ENCODE data around the gene TRIP6. TPM values are rescaled to one million over a fixed set of nuclear protein-coding genes. Genes with fewer than 3 reads are reported as not detected.
"Not testable (repeated sequence)": the region's sequence is repeated elsewhere in the genome, so short reads cannot be mapped to it uniquely, and the experiment has no call there.

TRIP6 gene
- polyA plus RNA-seq, 3 donors: 87.0 to 96.8 (median 96.6) TPM

GRCh38 chr7:100901921-100902332, 34.7 kb downstream of the TRIP6 start:
- no peak for DNase-seq

- no peak for DNase-seq
Observed at GRCh38 chr7:100902638-100903037, 35.5 kb downstream of the TRIP6 start.

GRCh38 chr7:100908512-100908911, 41.3 kb downstream of the TRIP6 start:
- DNase-seq: no peak

GRCh38 chr7:100910443-100910842, 43.3 kb downstream of the TRIP6 start:
- DNase-seq: not testable (repeated sequence)

- DNase-seq: no peak
Observed at GRCh38 chr7:100911484-100911883, 44.3 kb downstream of the TRIP6 start.

GRCh38 chr7:100914208-100914878, 47.2 kb downstream of the TRIP6 start:
- no peak for DNase-seq

GRCh38 chr7:100914879-100915447, 47.8 kb downstream of the TRIP6 start:
- DNase-seq: no peak

GRCh38 chr7:100919335-100919734, 52.1 kb downstream of the TRIP6 start:
- not testable (repeated sequence) for DNase-seq

GRCh38 chr7:100919779-100920437, 52.7 kb downstream of the TRIP6 start:
- DNase-seq: not testable (repeated sequence)

- no peak for DNase-seq
Observed at GRCh38 chr7:100921039-100921438, 53.9 kb downstream of the TRIP6 start.

Other genes with a start within 250 kb of the TRIP6 start
- 1 to 10 TPM in 2 of 3 donors, under 1 TPM in 1; 0.80 to 1.2 (median 1.1) TPM for gene TFR2, start 225.8 kb upstream of the TRIP6 start, polyA plus RNA-seq (ENCODE audit: insufficient read length in 3 of 3)
- under 1 TPM in 1 of 3 donors, not detected in 2; 0.09 TPM for gene ACTL6B, start 210.9 kb upstream of the TRIP6 start, polyA plus RNA-seq (ENCODE audit: insufficient read length in 3 of 3)
- 100 to 1,000 TPM; 195 to 236 (median 231) TPM for gene GNB2, start 193.6 kb upstream of the TRIP6 start, polyA plus RNA-seq (ENCODE audit: insufficient read length in 3 of 3)
- gene GIGYF1, start 173.1 kb upstream of the TRIP6 start, polyA plus RNA-seq (ENCODE audit: insufficient read length in 3 of 3): 10 to 100 TPM; 44.1 to 63.6 (median 52.7) TPM
- 10 to 100 TPM; 29.4 to 33.3 (median 32.6) TPM for gene POP7, start 161.3 kb upstream of the TRIP6 start, polyA plus RNA-seq (ENCODE audit: insufficient read length in 3 of 3)
- under 1 TPM in 2 of 3 donors, not detected in 1; 0.16 to 0.34 TPM for gene EPO, start 146.9 kb upstream of the TRIP6 start, polyA plus RNA-seq (ENCODE audit: insufficient read length in 3 of 3)
- gene ZAN, start 133.8 kb upstream of the TRIP6 start, polyA plus RNA-seq (ENCODE audit: insufficient read length in 3 of 3): under 1 TPM in 2 of 3 donors, not detected in 1; 0.04 to 0.10 TPM
- 100 to 1,000 TPM in 1 of 3 donors, 10 to 100 TPM in 2; 93.3 to 102 (median 98.9) TPM for gene EPHB4, start 39.9 kb upstream of the TRIP6 start, polyA plus RNA-seq (ENCODE audit: insufficient read length in 3 of 3)
- gene SLC12A9, start 14.7 kb upstream of the TRIP6 start, polyA plus RNA-seq (ENCODE audit: insufficient read length in 3 of 3): 10 to 100 TPM; 27.1 to 37.7 (median 37.4) TPM
- 100 to 1,000 TPM; 188 to 206 (median 191) TPM for gene SRRT, start 7.7 kb downstream of the TRIP6 start, polyA plus RNA-seq (ENCODE audit: insufficient read length in 3 of 3)
- 1 to 10 TPM; 2.4 to 4.1 (median 3.1) TPM for gene UFSP1, start 22.3 kb downstream of the TRIP6 start, polyA plus RNA-seq (ENCODE audit: insufficient read length in 3 of 3)
- gene ACHE, start 28.5 kb downstream of the TRIP6 start, polyA plus RNA-seq (ENCODE audit: insufficient read length in 3 of 3): 1 to 10 TPM; 5.0 to 5.9 (median 5.3) TPM
- gene MUC3A, start 82.1 kb downstream of the TRIP6 start, polyA plus RNA-seq (ENCODE audit: insufficient read length in 3 of 3): 1 to 10 TPM in 1 of 3 donors, under 1 TPM in 2; 0.59 to 1.1 (median 0.97) TPM
- gene MUC12, start 102.2 kb downstream of the TRIP6 start, polyA plus RNA-seq (ENCODE audit: insufficient read length in 3 of 3): under 1 TPM; 0.01 to 0.38 (median 0.06) TPM
- gene MUC17, start 152.7 kb downstream of the TRIP6 start, polyA plus RNA-seq (ENCODE audit: insufficient read length in 3 of 3): not detected
- gene TRIM56, start 218.1 kb downstream of the TRIP6 start, polyA plus RNA-seq (ENCODE audit: insufficient read length in 3 of 3): 10 to 100 TPM; 14.5 to 23.2 (median 21.9) TPM